Anterior cingulate cortex (tissue), 58 donors: ENCODE measurements around the gene FMO1.
A peak's percentile ranks its signal among the peaks of the same experiment; 100 is the strongest.
"Not testable (repeated sequence)": the region's sequence is repeated elsewhere in the genome, so short reads cannot be mapped to it uniquely, and the experiment has no call there.

Experiments
- DNase-seq, 58 donors: peaks; one replicate each; lab custom pipeline; 2025; lab: John Stamatoyannopoulos, UW

Gene FMO1

DNA sequence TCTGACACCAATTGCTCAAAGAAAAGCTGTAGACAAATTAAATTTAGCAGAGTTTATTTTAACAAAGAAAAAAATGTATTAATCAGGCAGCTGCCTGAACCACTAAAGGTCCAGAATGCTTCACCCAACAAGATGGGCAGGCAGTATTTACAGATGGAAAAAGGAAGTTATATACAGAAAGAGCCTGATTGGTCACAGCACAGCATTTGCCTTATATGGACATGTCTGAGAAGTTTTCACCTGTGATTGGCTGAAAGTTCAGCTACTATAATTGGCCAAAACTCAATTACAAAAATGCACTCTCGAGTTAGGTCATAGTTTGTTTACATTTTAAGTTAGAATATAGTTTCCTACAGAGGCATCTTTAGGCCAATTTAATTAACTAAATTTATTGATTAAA lies 15.1 kb upstream of the FMO1 start:
- no peak for DNase-seq

DNA sequence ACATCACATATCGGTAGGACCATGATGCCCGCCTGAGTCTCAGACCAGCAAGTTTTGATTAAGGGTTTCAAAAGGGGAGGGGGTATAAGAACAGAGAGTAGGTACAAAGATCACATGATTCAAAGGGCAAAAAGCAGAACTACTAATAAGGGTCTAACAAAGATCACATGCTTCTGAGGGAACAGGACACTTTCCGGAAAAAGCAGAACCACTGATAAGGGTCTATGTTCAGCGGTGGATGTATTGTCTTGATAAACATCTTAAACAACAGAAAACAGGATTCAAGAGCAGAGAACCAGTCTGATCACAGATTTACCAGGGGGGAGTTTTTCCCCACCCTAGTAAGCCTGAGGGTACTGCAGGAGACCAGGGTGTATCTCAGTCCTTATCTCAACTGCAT lies 12.1 kb upstream of the FMO1 start:
- DNase-seq: not testable (repeated sequence)

- no peak for DNase-seq
Observed at GRCh38 chr1:171243878-171244277, 4.4 kb upstream of the FMO1 start.

- DNase-seq: peak in 4 of 58 donors; percentile 5 to 27 (median 8)
Observed at GRCh38 chr1:171245458-171246064, 2.7 kb upstream of the FMO1 start.

GRCh38 chr1:171247501-171247900 lies 793 bp upstream of the FMO1 start:
- no peak for DNase-seq

- no peak for DNase-seq
Observed at GRCh38 chr1:171248841-171249240, 547 bp downstream of the FMO1 start.

DNA sequence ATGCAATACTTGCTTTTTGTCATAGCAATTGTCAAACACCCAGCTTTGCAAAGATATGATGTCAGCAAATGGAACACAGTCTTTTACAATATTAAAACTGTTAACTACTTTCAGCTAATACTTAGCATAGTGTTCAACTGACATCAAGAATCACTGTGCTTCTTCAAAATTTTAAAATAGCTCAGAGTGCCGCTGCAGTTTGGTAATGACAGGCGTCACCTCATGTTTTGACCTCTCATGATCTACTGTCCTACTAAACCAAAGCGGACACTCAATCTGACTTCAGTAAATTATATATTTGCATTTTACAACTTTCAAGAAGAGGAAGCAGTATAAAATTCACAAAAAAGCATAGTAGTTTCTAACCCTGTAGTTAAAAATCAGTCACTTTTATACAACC lies 2.0 kb downstream of the FMO1 start:
- no peak for DNase-seq

DNA sequence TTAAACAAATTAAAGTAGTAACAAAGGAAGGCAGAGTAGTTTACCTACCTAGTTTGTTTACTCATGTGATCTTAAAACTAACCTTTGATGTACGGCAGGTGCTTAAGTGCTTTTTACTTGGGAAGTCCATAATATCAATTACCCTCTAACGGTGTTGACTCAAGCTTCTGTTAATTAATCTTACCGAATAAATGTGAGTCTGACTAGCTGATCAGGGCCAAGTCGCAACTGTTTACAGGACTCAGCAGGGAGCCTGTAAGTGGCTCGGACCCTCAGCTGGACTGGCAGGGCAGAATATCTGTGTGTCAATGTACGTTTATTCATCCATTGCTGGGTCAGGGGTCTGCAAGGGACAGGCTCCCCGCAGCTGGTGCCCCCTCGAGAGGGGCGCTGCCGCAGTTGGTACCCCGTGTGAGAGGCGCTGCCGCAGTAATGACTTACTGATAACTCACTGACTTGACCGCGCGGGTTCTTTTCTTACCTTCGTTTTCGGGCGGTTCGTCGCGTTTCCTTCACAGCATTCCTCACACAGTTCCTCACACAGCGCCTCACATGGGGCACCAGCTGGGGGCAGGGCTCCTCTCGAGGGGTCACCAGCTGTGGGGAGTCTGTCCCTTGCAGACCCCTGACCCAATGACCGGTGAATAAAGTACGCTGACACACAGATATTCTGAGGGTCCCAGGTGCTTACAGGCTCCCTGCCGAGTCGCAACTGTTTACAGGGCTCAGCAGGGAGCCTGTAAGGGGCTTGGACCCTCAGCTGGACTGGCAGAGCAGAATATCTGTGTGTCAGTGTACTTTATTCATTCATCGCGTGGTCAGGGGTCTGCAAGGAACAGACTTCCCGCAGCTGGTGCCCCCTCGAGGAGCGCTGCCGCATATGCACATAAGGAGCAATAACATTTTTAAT lies 3.0 kb downstream of the FMO1 start:
- no peak for DNase-seq

GRCh38 chr1:171251952-171252300 lies 3.6 kb downstream of the FMO1 start:
- DNase-seq: no peak

- no peak for DNase-seq
Observed at GRCh38 chr1:171252482-171252881, 4.2 kb downstream of the FMO1 start.

DNA sequence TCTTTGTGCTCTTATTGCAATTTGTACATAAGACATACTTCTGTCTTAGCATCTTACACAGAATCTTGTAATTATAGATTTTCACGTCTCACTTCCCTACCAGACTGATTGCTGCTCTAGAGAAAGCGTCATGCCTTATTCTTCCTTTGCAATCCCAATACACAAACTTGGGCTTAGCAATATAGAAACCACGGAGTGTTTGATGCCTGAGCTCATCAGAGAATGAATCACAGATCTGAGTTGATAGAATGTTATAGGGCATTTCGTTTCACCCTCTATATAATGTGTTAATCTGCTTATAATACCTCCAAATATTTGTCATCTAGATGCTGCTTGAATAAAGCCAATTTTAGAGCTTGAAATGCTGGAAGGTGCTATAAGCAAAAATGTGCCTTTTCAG lies 6.6 kb downstream of the FMO1 start:
- no peak for DNase-seq

DNA sequence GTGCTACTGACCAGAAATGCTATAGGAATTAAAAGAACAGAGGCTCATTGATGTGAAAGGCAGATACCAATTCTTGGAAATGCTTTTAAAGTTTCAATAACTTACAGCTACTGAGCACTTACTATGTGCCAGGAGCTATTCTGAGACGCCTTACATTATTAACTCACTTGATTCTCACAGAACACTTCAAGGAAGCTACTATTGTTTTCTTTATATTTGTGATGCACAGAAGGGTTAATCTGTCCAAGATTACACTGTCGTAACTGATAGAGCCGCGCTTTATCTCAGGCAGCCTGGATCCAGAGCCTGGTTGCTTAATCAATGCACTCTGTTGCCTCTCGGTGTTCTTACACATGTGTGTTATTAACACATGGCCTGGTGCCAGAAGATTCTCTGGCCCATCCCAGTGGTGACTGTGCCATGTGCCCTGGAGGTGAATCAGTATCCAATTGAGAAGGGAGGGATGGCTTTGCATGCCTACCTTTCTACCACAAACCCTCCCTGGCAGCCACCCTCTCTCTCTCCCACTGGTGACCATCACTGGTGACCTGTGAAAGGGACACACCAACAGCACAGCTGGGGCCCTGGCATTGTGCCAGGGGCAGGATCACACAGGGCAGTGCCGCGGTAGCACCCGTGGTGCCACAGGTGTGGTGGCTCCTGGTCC lies 8.8 kb downstream of the FMO1 start:
- DNase-seq: no peak

- DNase-seq: no peak
Observed at GRCh38 chr1:171257607-171258076, 9.3 kb downstream of the FMO1 start.

DNA sequence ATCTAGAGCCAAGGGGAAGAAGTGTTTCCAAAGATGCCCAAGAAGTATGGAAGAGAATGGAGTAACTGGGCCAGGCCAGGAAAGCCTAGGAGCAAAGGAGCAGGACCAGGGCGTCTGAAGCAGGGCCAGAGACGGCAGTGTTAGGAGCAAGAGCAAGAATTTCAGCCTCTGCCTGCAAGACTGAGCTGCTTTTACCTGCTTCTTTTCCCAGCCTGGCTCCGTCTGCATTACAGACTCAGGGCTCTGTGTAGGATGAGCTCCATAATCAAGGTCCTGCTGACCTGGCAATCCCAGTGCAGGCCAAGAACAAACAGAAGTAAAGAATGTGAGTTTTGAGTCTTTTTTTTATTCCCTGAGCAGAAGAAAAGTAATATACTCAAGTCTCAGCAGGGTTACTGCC lies 10.1 kb downstream of the FMO1 start:
- DNase-seq: no peak

- no peak for DNase-seq
Observed at GRCh38 chr1:171258943-171259342, 10.6 kb downstream of the FMO1 start.

- no peak for DNase-seq
Observed at GRCh38 chr1:171261336-171261735, 13.0 kb downstream of the FMO1 start.

- DNase-seq: no peak
Observed at GRCh38 chr1:171263901-171264300, 15.6 kb downstream of the FMO1 start.

DNA sequence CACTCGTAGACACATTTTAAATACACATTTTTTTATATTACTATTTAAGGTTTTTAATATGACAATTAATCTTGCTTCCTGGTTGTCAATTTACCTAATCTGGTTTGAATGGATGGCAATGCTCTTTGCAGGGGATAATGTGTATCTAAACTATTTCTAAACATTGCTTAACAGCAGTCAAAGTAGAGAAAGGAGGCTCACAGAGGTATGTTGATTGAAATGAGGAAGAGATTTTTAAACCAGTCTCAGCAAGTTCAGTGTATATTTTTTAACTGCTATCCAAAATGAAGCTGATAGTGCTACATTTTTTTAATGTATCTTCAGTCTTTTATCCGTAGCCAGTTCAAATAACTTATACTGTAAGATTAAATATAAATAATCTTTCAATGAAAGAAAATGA lies 17.4 kb downstream of the FMO1 start:
- DNase-seq: no peak

DNA sequence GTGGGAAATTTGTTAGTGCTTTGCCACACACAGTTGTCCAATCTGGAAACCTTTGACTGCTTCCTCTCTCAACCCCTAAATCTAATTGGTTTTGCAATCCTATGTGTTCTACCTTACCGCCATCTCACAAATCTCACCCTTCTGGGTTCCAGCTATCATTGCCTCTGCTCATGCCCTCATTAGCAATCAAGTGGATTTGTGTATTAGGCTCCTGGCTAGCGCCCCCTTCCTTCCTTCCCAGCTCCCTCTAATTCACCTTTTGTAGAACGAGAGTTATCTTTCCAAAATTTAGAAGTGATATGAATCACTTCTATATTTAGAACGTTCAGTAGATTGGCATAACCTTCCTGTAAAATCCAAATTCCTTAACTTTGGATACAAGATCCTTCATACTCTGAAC lies 18.6 kb downstream of the FMO1 start:
- no peak for DNase-seq

- DNase-seq: no peak
Observed at GRCh38 chr1:171267391-171267790, 19.1 kb downstream of the FMO1 start.

DNA sequence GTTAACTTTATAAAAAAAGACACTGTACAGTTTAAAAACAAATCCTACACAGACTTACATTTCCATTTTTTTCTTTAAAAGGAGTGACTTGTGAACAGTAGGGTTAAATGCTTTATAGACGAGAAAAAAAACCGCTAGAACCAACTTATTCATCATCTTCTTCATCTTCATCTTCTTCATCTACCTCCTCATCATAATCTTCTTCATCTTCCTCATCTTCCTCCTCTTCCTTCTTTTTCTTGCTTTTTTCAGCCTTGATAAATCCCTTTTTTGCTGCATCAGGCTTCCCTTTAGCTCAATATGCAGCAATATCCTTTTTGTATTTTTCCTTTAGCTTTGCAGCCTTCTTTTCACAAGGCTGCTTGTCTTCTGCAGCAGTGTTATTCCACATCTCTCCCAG lies 22.5 kb downstream of the FMO1 start:
- no peak for DNase-seq

DNA sequence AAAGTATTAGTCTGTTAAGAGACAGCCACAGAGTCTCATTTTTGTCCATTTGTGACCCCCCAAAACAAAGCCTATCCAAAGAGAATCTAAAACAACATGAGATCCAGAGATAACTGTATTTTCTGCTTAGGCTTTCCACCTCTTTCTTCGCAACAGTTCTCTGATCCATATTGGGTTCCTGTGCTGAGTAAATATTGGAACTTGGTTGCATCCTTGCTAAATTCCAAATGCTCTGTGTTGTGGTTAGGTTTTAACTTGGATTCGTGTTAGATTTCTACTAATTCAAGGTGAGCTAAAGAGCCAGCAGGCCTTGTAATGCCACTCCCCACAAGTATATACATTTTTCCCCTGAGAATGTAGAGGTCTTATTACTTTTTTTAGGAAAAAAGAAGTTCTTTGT lies 29.2 kb downstream of the FMO1 start:
- DNase-seq: no peak
